WTC11 (cell line): ENCODE measurements around the gene CARMIL1. TPM values are rescaled to one million over a fixed set of nuclear protein-coding genes. Genes with fewer than 3 reads are reported as not detected.

Source experiments
- ATAC-seq: fragments of 200-7000 bp; cut with Tn5 transposase; 2 replicates; pipeline ENCODE4 v1.10.0; 2021; ENCODE audit warnings: mild to moderate bottlenecking, moderate library complexity
- CTCF ChIA-PET: fragments of 300-600 bp; sonication (Branson Sonifier 250); formaldehyde crosslinking; loops from one replicate; lab custom pipeline; 2021; ENCODE audit warnings: antibody characterized with exemption; lab: Charles Lee
- POLR2A ChIA-PET: fragments of 350-600 bp; sonication (Branson Sonifier 250); formaldehyde crosslinking; loops from one replicate; lab custom pipeline; 2021; ENCODE audit warnings: antibody characterized with exemption; lab: Charles Lee
- DNase-seq: peaks from one replicate; pipeline ENCODE4 v3.0.0; 2021; ENCODE audit warnings: low spot score
- H3K27ac Mint-ChIP-seq: 2 replicates; pipeline ENCODE4 v1.8.0; 2021; ENCODE audit warnings: mixed read lengths
- H3K27me3 Mint-ChIP-seq: 2 replicates; pipeline ENCODE4 v1.8.0; 2021; ENCODE audit warnings: low read depth, mild to moderate bottlenecking, moderate library complexity, mixed read lengths
- H3K36me3 Mint-ChIP-seq: 2 replicates; pipeline ENCODE4 v1.8.0; 2021; ENCODE audit warnings: mixed read lengths
- H3K4me1 Mint-ChIP-seq: 2 replicates; pipeline ENCODE4 v1.8.0; 2022; ENCODE audit warnings: mixed read lengths
- H3K4me3 Mint-ChIP-seq: 2 replicates; pipeline ENCODE4 v1.8.0; 2021; ENCODE audit warnings: mild to moderate bottlenecking, moderate library complexity, mixed read lengths
- H3K9me3 Mint-ChIP-seq: 2 replicates; pipeline ENCODE4 v1.8.0; 2021; ENCODE audit warnings: mixed read lengths
- CREM ChIP-seq: sonication (generic); formaldehyde crosslinking; IDR thresholded peaks from 2 replicates; pipeline ENCODE4 v1.8.1; 2022; ENCODE audit warnings: mild to moderate bottlenecking, missing genetic modification reagents, moderate library complexity
- HMGA2 ChIP-seq: fragments of 250-450 bp; sonication (Bioruptor Pico); IDR thresholded peaks from 2 replicates; pipeline ENCODE4 v1.4.0; 2021; ENCODE audit warnings: mild to moderate bottlenecking, moderate library complexity
- MXD4 ChIP-seq: fragments of 250-450 bp; sonication (Bioruptor Pico); IDR thresholded peaks from 2 replicates; pipeline ENCODE4 v1.8.0; 2021; ENCODE audit warnings: mild to moderate bottlenecking, moderate library complexity, borderline replicate concordance
- MYBL2 ChIP-seq: sonication (generic); formaldehyde crosslinking; IDR thresholded peaks from 2 replicates; pipeline ENCODE4 v1.8.1; 2023; ENCODE audit warnings: mild to moderate bottlenecking, moderate library complexity, missing genetic modification reagents
- NFE2L1 ChIP-seq: sonication (generic); formaldehyde crosslinking; IDR thresholded peaks from 2 replicates; pipeline ENCODE4 v1.8.1; 2023; ENCODE audit warnings: missing genetic modification reagents
- PRRX2 ChIP-seq: fragments of 250-450 bp; sonication (Bioruptor Pico); IDR thresholded peaks from 2 replicates; pipeline ENCODE4 v1.8.0; 2021; ENCODE audit warnings: mild to moderate bottlenecking
- TEAD1 ChIP-seq: sonication (generic); formaldehyde crosslinking; IDR thresholded peaks from 2 replicates; pipeline ENCODE4 v1.8.0; 2022; ENCODE audit warnings: mild to moderate bottlenecking, missing genetic modification reagents
- total RNA-seq: library from RNA; stranded (reverse); gene quantifications from 3 replicates; pipeline ENCODE4 v1.2.3, GENCODE V29; 2021
- TF ChIP-seq, protein P1 (sequence below): fragments of 250-450 bp; sonication (Bioruptor Pico); IDR thresholded peaks from 2 replicates; pipeline ENCODE4 v1.9.0; 2021; ENCODE audit warnings: mild to moderate bottlenecking, borderline replicate concordance
- TF ChIP-seq, protein P2 (sequence below): fragments of 250-450 bp; sonication (Bioruptor Pico); conservative IDR thresholded peaks from 2 replicates; pipeline ENCODE4 v1.9.0; 2021; ENCODE audit warnings: mild to moderate bottlenecking
- TF ChIP-seq, protein P3 (sequence below): sonication (generic); formaldehyde crosslinking; IDR thresholded peaks from 2 replicates; pipeline ENCODE4 v1.8.0; 2023; ENCODE audit warnings: missing genetic modification reagents, mild to moderate bottlenecking, borderline replicate concordance
- TF ChIP-seq, protein P4 (sequence below): sonication (generic); formaldehyde crosslinking; IDR thresholded peaks from 2 replicates; pipeline ENCODE4 v1.8.1; 2022; ENCODE audit warnings: low read depth, mild to moderate bottlenecking, moderate library complexity, missing genetic modification reagents, borderline replicate concordance
- TF ChIP-seq, protein P5 (sequence below): sonication (generic); formaldehyde crosslinking; IDR thresholded peaks from 2 replicates; pipeline ENCODE4 v1.8.0; 2022; ENCODE audit warnings: mild to moderate bottlenecking, missing genetic modification reagents
- TF ChIP-seq, protein P6 (sequence below): fragments of 200-600 bp; IDR thresholded peaks from 2 replicates; pipeline ENCODE4 v1.8.0; 2022; ENCODE audit warnings: antibody characterized with exemption

CARMIL1 gene
- total RNA-seq, 1 experiment from 2014 or later, result 36.2 TPM

DNA sequence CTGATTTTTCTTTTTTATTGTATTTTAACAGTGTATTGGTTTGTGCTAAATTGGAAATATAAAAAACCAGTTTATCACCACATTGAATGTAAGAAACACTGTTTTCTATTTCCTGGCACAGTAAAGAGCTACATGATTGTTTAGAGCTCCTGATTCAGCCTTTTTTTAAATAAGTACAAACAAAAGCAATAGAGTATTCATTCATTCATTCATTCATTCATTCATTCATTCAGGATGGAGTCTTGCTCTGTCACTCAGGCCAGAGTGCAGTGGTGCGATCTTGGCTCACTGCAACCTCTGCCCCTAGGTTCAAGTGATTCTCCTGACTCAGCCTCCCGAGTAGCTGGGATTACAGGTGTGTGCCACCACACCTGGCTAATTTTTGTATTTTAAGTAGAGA is 276.0 kb downstream of the CARMIL1 start (continued):
- TF ChIP-seq, protein P1, sequence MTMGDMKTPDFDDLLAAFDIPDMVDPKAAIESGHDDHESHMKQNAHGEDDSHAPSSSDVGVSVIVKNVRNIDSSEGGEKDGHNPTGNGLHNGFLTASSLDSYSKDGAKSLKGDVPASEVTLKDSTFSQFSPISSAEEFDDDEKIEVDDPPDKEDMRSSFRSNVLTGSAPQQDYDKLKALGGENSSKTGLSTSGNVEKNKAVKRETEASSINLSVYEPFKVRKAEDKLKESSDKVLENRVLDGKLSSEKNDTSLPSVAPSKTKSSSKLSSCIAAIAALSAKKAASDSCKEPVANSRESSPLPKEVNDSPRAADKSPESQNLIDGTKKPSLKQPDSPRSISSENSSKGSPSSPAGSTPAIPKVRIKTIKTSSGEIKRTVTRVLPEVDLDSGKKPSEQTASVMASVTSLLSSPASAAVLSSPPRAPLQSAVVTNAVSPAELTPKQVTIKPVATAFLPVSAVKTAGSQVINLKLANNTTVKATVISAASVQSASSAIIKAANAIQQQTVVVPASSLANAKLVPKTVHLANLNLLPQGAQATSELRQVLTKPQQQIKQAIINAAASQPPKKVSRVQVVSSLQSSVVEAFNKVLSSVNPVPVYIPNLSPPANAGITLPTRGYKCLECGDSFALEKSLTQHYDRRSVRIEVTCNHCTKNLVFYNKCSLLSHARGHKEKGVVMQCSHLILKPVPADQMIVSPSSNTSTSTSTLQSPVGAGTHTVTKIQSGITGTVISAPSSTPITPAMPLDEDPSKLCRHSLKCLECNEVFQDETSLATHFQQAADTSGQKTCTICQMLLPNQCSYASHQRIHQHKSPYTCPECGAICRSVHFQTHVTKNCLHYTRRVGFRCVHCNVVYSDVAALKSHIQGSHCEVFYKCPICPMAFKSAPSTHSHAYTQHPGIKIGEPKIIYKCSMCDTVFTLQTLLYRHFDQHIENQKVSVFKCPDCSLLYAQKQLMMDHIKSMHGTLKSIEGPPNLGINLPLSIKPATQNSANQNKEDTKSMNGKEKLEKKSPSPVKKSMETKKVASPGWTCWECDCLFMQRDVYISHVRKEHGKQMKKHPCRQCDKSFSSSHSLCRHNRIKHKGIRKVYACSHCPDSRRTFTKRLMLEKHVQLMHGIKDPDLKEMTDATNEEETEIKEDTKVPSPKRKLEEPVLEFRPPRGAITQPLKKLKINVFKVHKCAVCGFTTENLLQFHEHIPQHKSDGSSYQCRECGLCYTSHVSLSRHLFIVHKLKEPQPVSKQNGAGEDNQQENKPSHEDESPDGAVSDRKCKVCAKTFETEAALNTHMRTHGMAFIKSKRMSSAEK, result no peak
- TF ChIP-seq, protein P2, sequence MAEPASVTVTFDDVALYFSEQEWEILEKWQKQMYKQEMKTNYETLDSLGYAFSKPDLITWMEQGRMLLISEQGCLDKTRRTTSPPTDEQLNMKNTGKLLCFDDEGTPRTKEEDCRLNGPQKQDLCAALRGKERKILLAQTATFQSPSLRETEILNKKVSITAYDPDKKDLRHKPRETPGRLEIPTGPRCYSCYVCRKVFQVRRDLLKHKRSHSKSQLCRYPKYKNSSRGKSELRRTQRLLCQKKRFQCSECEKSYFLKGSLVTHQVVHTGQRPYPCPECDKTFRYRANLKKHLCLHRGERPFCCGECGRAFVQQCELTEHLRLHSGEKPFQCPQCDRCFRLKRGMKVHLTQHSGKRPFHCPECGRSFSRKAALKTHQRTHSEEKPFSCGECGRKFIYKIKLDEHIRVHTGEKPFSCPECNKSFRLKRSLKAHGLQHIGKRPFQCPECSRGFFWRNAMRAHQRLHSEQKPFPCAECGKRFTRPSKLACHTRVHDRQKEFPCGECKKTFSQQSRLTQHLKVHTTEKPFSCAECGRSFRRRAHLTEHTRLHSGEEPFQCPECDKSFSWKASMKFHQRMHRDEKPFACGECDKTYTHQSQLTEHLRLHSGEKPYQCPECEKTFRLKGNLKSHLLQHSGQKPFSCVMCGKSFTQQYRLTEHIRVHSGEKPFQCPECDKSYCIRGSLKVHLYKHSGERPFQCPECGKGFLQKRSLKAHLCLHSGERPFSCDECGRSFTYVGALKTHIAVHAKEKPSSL (CRISPR knock-in tag), result no peak
- no peak for TF ChIP-seq PRRX2 (CRISPR knock-in tag)
- TF ChIP-seq, protein P3, sequence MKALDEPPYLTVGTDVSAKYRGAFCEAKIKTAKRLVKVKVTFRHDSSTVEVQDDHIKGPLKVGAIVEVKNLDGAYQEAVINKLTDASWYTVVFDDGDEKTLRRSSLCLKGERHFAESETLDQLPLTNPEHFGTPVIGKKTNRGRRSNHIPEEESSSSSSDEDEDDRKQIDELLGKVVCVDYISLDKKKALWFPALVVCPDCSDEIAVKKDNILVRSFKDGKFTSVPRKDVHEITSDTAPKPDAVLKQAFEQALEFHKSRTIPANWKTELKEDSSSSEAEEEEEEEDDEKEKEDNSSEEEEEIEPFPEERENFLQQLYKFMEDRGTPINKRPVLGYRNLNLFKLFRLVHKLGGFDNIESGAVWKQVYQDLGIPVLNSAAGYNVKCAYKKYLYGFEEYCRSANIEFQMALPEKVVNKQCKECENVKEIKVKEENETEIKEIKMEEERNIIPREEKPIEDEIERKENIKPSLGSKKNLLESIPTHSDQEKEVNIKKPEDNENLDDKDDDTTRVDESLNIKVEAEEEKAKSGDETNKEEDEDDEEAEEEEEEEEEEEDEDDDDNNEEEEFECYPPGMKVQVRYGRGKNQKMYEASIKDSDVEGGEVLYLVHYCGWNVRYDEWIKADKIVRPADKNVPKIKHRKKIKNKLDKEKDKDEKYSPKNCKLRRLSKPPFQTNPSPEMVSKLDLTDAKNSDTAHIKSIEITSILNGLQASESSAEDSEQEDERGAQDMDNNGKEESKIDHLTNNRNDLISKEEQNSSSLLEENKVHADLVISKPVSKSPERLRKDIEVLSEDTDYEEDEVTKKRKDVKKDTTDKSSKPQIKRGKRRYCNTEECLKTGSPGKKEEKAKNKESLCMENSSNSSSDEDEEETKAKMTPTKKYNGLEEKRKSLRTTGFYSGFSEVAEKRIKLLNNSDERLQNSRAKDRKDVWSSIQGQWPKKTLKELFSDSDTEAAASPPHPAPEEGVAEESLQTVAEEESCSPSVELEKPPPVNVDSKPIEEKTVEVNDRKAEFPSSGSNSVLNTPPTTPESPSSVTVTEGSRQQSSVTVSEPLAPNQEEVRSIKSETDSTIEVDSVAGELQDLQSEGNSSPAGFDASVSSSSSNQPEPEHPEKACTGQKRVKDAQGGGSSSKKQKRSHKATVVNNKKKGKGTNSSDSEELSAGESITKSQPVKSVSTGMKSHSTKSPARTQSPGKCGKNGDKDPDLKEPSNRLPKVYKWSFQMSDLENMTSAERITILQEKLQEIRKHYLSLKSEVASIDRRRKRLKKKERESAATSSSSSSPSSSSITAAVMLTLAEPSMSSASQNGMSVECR, result no peak
- no peak for TF ChIP-seq NFE2L1
- TF ChIP-seq MYBL2 (CRISPR knock-in tag), result no peak
- TF ChIP-seq TEAD1 (CRISPR knock-in tag), result no peak
- TF ChIP-seq HMGA2, result no peak
- TF ChIP-seq, protein P4, sequence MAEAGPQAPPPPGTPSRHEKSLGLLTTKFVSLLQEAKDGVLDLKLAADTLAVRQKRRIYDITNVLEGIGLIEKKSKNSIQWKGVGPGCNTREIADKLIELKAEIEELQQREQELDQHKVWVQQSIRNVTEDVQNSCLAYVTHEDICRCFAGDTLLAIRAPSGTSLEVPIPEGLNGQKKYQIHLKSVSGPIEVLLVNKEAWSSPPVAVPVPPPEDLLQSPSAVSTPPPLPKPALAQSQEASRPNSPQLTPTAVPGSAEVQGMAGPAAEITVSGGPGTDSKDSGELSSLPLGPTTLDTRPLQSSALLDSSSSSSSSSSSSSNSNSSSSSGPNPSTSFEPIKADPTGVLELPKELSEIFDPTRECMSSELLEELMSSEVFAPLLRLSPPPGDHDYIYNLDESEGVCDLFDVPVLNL, result no peak
- TF ChIP-seq MXD4 (CRISPR knock-in tag), result no peak
- TF ChIP-seq CREM, result no peak

DNA sequence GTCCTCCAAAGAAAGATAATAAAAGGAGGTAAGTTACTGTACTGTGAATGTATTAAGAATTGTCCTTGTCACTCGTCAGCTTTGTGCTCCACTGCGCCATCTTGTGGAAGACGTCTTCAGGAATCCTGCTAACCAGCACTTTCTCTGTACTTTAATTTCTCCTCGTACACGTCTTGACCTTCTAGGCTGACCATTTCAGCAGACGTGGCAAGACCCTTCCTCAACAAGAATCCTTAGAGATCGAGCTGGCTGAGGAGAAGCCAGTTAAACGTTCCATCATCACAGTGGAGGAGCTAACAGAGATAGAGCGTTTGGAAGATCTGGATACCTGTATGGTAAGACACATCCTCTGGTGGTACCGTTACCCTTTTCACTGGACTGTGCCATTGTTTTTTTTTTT is 277.3 kb downstream of the CARMIL1 start:
- CTCF ChIA-PET, result interaction anchor here (0.6 to 3.4 kb wide), 22 partner anchors 8 to 333 kb away, joined by 3 to 30 read pairs (median 4); partner anchors contain the start of gene CARMIL1
- Mint-ChIP-seq H3K27ac (0 out of 2 replicates have a peak overlapping the region, but pooled peaks have one; percentile 78), H3K27me3 (no peaks in the 10 kb centered on the region), H3K4me1 (peaks cover 7% of the 10 kb centered on the region), H3K4me3 (no peak overlapping the region), H3K9me3 (no peaks in the 10 kb centered on the region), H3K36me3 (no peaks in the 10 kb centered on the region)
- peak; percentile 87 for DNase-seq
- peak; percentile 82 for ATAC-seq
- POLR2A ChIA-PET, result interaction anchor here (0.7 kb wide), 1 partner anchor 22 kb away, joined by 4 read pairs; no protein-coding TSS in a partner anchor
- TF ChIP-seq, protein P5, sequence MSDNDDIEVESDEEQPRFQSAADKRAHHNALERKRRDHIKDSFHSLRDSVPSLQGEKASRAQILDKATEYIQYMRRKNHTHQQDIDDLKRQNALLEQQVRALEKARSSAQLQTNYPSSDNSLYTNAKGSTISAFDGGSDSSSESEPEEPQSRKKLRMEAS, result no peak
- TF ChIP-seq, protein P6, sequence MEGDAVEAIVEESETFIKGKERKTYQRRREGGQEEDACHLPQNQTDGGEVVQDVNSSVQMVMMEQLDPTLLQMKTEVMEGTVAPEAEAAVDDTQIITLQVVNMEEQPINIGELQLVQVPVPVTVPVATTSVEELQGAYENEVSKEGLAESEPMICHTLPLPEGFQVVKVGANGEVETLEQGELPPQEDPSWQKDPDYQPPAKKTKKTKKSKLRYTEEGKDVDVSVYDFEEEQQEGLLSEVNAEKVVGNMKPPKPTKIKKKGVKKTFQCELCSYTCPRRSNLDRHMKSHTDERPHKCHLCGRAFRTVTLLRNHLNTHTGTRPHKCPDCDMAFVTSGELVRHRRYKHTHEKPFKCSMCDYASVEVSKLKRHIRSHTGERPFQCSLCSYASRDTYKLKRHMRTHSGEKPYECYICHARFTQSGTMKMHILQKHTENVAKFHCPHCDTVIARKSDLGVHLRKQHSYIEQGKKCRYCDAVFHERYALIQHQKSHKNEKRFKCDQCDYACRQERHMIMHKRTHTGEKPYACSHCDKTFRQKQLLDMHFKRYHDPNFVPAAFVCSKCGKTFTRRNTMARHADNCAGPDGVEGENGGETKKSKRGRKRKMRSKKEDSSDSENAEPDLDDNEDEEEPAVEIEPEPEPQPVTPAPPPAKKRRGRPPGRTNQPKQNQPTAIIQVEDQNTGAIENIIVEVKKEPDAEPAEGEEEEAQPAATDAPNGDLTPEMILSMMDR, result peak; percentile 63
